Adrenal gland (tissue), 5 donors: ENCODE measurements around the gene PRPF40A.

ENCODE experiments used
- CTCF ChIP-seq, 6 experiments: fragments of 450-650 bp in 4 of 6; fragments of 200-600 bp in 2 of 6; sonication (generic) in 1 of 6; IDR thresholded peaks; 1 replicate in 5 of 6; 2 replicates in 1 of 6; pipeline versions ENCODE4 v1.5.1 to v1.8.0; 2016 to 2021; ENCODE audit warnings: antibody characterized with exemption in 6 of 6, mild to moderate bottlenecking in 2 of 6, moderate library complexity in 1 of 6
- POLR2A ChIP-seq, 2 donors: fragments of 450-650 bp; IDR thresholded peaks; one replicate each; pipeline ENCODE4 v1.6.1; 2017; ENCODE audit warnings: antibody characterized with exemption in 2 of 2, mild to moderate bottlenecking in 2 of 2, moderate library complexity in 1 of 2
- donor health status: DM: no; HTN: no; CAD: no.

- TF ChIP-seq CTCF (IDR thresholded peaks at IDR 0.05), result no peak
- no peak for TF ChIP-seq POLR2A (IDR thresholded peaks at IDR 0.05)
Measured at GRCh38 chr2:152620208-152620607, 97.1 kb downstream of the PRPF40A start.
